ENCODE data around the gene C1QTNF5.

Gene C1QTNF5

GRCh38 chr11:119316729-119317591, 23.7 kb downstream of the C1QTNF5 start, which contains the start of gene MCAM:
TSS of gene MCAM (minus strand) at chr11:119317130. CDS start at chr11:119317101, 29 bp downstream.
- no peak for TF ChIP-seq CTCF (IDR thresholded peaks at IDR 0.05; ENCODE audit: low read depth, low read length)
- peak in 1 of 2 donors; percentile 39 for DNase-seq (ENCODE audit: low read depth in 2 of 2)
- H3K4me3 ChIP-seq (replicated peaks in 1 of 2; ENCODE audit: low read depth in 2 of 2, low read length in 2 of 2), result peak within 1 kb of the TSS; percentile 57 to 58

DNA sequence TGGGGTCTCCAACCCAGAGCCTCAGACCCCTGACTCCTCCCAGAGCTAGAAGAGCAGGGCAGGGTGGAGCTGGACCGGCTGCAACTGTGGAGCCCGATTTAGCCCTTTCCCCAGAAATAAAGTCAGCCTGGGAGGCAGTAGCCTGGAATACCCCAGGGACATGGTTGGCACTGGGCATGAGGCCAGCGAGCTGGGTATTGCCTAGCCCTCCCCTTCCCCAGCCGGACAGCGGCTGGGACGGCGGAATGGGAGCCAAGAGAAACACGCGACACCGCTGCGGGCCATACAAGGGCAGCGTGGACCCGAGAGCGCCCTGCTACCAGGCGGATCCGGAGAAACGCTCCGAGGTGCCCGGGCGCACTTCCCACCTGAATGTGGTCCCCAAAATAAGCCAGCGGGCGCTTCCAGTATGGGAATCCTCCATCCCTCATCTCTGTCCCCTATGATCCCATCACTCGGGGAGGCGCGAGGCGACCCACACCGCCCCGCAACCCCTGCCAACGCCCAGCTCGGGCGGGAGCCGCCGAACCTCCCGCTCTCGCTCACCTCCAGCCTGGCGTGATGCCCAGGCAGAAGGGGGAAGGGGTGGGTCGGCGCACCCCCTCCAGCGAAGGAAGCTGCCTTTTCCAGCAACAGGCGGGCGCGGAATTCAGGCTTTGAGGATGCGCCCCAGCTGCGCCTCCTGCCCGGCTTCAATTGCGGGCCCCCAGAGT, 24.5 kb downstream of the C1QTNF5 start:
- TF ChIP-seq CTCF (IDR thresholded peaks at IDR 0.05; ENCODE audit: low read depth, low read length), result no peak
- H3K4me3 ChIP-seq (replicated peaks in 1 of 2; ENCODE audit: low read depth in 2 of 2, low read length in 2 of 2), result peak overlapping the region; percentile 57 to 58
- DNase-seq (ENCODE audit: low read depth in 2 of 2), result no peak

GRCh38 chr11:119315131-119316015, 25.3 kb downstream of the C1QTNF5 start:
- no peak for TF ChIP-seq CTCF (IDR thresholded peaks at IDR 0.05; ENCODE audit: low read depth, low read length)
- DNase-seq (ENCODE audit: low read depth in 2 of 2), result no peak
- H3K4me3 ChIP-seq (replicated peaks in 1 of 2; ENCODE audit: low read depth in 2 of 2, low read length in 2 of 2), result peak overlapping the region; percentile 57 to 58

GRCh38 chr11:119314726-119315125, 26.0 kb downstream of the C1QTNF5 start:
- DNase-seq (ENCODE audit: low read depth in 2 of 2), result no peak
- TF ChIP-seq CTCF (IDR thresholded peaks at IDR 0.05; ENCODE audit: low read depth, low read length), result no peak
- H3K4me3 ChIP-seq (replicated peaks in 1 of 2; ENCODE audit: low read depth in 2 of 2, low read length in 2 of 2), result no peak overlapping the region

- no peak overlapping the region for H3K4me3 ChIP-seq (replicated peaks in 1 of 2; ENCODE audit: low read depth in 2 of 2, low read length in 2 of 2)
- no peak for TF ChIP-seq CTCF (IDR thresholded peaks at IDR 0.05; ENCODE audit: low read depth, low read length)
Measured at GRCh38 chr11:119310682-119311052, 30.0 kb downstream of the C1QTNF5 start.

GRCh38 chr11:119309953-119310681, 30.6 kb downstream of the C1QTNF5 start:
- DNase-seq (ENCODE audit: low read depth in 2 of 2), result no peak
- no peak for TF ChIP-seq CTCF (IDR thresholded peaks at IDR 0.05; ENCODE audit: low read depth, low read length)
- H3K4me3 ChIP-seq (replicated peaks in 1 of 2; ENCODE audit: low read depth in 2 of 2, low read length in 2 of 2), result no peak overlapping the region

More at GRCh38 chr11:119310682-119311052, 30.0 kb downstream of the C1QTNF5 start:
- no peak for DNase-seq (ENCODE audit: low read depth in 2 of 2)

Data from cardiac fibroblast (primary cell).